ENCODE data around the gene FFAR3. TPM values are rescaled to one million over a fixed set of nuclear protein-coding genes. Genes with fewer than 3 reads are reported as not detected.

Gene FFAR3
- total and polyA plus RNA-seq, 7 donors = 0.67 to 1.9 (median 1.4) TPM; not detected in 2

DNA sequence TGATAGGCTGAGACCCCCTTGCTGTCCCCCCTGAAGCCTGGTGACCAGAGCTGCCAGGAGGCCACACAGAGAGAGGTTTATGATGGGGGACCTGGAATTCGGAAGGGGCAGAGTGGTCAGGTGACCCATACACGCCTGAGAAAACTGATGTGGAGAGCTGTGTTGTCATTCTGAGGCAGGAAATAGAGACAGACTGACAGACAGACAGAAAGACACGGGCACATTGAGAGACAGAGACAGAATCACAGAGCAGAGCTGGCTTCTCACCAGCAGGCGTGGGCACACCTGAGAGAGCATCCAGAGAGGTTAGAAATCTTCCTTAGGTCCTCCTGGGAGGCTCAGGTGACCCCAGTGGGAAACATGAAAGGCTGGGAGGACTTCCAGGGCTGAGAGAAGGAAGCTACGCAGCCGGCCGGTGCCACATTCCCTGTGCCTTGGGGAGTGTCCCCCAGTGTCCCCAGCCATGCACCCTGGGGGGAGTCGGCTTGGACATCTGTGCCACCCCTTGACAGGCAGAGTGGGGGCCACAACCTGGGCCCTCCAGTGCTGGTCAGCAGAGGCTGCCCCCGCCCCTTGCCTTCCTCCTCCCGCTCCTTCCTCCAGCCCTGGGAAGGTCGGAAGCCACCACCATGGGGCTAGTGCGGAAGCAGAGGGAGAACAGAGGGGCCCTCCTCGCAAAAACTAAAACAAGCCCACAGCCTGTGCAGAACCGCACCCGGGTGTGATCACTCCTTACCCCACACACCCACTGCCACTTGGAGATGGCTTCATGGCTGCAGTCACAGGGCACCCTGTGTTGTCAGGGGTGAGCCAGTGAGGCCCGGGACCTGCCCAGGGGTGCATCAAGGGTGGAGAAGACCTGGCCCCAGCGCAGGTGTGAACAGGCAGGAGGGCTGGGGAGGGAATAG lies 8.4 kb upstream of the FFAR3 start:
- Histone ChIP-seq H3K27ac (no peak overlapping the region), H3K4me1 (no peaks in the 10 kb centered on the region), H3K36me3 (no peaks in the 10 kb centered on the region), H3K9me3 (no peaks in the 10 kb centered on the region), H3K4me3 (no peak overlapping the region), H3K27me3 (peaks cover 0 to 7% (median 0%) of the 10 kb centered on the region in 3 donors)
- 70 to 84% methylated on average over 17 of the region's 17 CpGs for WGBS, 2 donors
- TF ChIP-seq EP300 (IDR thresholded peaks at IDR 0.05) (no peak), CTCF (IDR thresholded peaks at IDR 0.05) (no peak), POLR2A (IDR thresholded peaks at IDR 0.05) (no peak), POLR2AphosphoS5 (IDR thresholded peaks at IDR 0.05) (no peak)
- peak; percentile 57 for DNase-seq
- intact Hi-C loops (cut with DNase I) = loop anchor here (10.0 kb wide), 1 partner anchor 115 kb away; no protein-coding TSS in a partner anchor

GRCh38 chr19:35350591-35350990 lies 7.7 kb upstream of the FFAR3 start:
- no peak for TF ChIP-seq EP300 (IDR thresholded peaks at IDR 0.05)
- no peak for TF ChIP-seq POLR2AphosphoS5 (IDR thresholded peaks at IDR 0.05)
- TF ChIP-seq CTCF (IDR thresholded peaks at IDR 0.05) = no peak
- no peak for TF ChIP-seq POLR2A (IDR thresholded peaks at IDR 0.05)
- WGBS, 2 donors = 78 to 83% methylated on average over 7 of the region's 7 CpGs
- peaks cover 0 to 7% (median 0%) of the 10 kb centered on the region in 3 donors for H3K27me3 ChIP-seq

DNA sequence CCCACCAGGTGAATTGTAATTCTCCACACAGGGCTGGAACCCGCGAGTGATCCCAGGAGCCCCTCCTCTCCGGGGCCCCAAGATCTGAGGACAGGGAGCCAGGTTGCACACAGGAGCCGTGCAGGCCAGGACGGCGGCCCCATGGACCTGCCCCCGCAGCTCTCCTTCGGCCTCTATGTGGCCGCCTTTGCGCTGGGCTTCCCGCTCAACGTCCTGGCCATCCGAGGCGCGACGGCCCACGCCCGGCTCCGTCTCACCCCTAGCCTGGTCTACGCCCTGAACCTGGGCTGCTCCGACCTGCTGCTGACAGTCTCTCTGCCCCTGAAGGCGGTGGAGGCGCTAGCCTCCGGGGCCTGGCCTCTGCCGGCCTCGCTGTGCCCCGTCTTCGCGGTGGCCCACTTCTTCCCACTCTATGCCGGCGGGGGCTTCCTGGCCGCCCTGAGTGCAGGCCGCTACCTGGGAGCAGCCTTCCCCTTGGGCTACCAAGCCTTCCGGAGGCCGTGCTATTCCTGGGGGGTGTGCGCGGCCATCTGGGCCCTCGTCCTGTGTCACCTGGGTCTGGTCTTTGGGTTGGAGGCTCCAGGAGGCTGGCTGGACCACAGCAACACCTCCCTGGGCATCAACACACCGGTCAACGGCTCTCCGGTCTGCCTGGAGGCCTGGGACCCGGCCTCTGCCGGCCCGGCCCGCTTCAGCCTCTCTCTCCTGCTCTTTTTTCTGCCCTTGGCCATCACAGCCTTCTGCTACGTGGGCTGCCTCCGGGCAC lies 6.7 kb upstream of the FFAR3 start:
- no peaks in the 10 kb centered on the region for H3K4me1 ChIP-seq
- intact Hi-C loops (cut with DNase I) = loop anchor here (1.0 to 10.0 kb wide), 2 partner anchors 113 to 144 kb away; no protein-coding TSS in a partner anchor
- peaks cover 0 to 7% (median 0%) of the 10 kb centered on the region in 3 donors for H3K27me3 ChIP-seq
- no peak overlapping the region for H3K27ac ChIP-seq
- H3K9me3 ChIP-seq = no peaks in the 10 kb centered on the region
- no peaks in the 10 kb centered on the region for H3K36me3 ChIP-seq
- peak; percentile 49 for DNase-seq
- TF ChIP-seq POLR2A (IDR thresholded peaks at IDR 0.05) (no peak), POLR2AphosphoS5 (IDR thresholded peaks at IDR 0.05) (no peak), CTCF (IDR thresholded peaks at IDR 0.05) (no peak), EP300 (IDR thresholded peaks at IDR 0.05) (no peak)
- WGBS, 2 donors = 90 to 94% methylated on average over 47 of the region's 47 CpGs
- H3K4me3 ChIP-seq = no peak overlapping the region

More at GRCh38 chr19:35350591-35350990, 7.7 kb upstream of the FFAR3 start:
- H3K4me1 ChIP-seq = no peaks in the 10 kb centered on the region
- H3K9me3 ChIP-seq = no peaks in the 10 kb centered on the region
- peak; percentile 44 for DNase-seq
- intact Hi-C loops (cut with DNase I) = loop anchor here (10.0 kb wide), 1 partner anchor 114 kb away; no protein-coding TSS in a partner anchor
- no peak overlapping the region for H3K27ac ChIP-seq
- H3K4me3 ChIP-seq = no peak overlapping the region
- H3K36me3 ChIP-seq = no peaks in the 10 kb centered on the region

- Histone ChIP-seq H3K27ac (no peak overlapping the region), H3K9me3 (no peaks in the 10 kb centered on the region), H3K36me3 (no peaks in the 10 kb centered on the region), H3K4me1 (no peaks in the 10 kb centered on the region), H3K4me3 (no peak overlapping the region), H3K27me3 (peaks cover 0 to 7% (median 0%) of the 10 kb centered on the region in 3 donors)
- TF ChIP-seq POLR2A (IDR thresholded peaks at IDR 0.05) (no peak), CTCF (IDR thresholded peaks at IDR 0.05) (no peak)
- peak; percentile 57 for DNase-seq
- WGBS, 2 donors = 86 to 88% methylated on average over 18 of the region's 18 CpGs
- intact Hi-C loops (cut with DNase I) = loop anchor here (1.0 to 10.0 kb wide), 2 partner anchors 113 to 143 kb away; no protein-coding TSS in a partner anchor
Measured at GRCh38 chr19:35352177-35352447, 6.1 kb upstream of the FFAR3 start.

Measured in sigmoid colon (tissue), 7 donors.